GM12878 (cell line): ENCODE measurements around the gene PLD4. TPM values are rescaled to one million over a fixed set of nuclear protein-coding genes. Genes with fewer than 3 reads are reported as not detected.

ENCODE experiments used
- ATAC-seq: fragments of 200-7000 bp; cut with Tn5 transposase; 3 replicates; pipeline ENCODE4 v1.9.1; 2020; ENCODE audit warnings: mild to moderate bottlenecking, moderate library complexity
- BruUV-seq: library from RNA; stranded (reverse); fragments of 400-500 nt; replicated peaks from 2 replicates; lab custom pipeline; 2021; lab: Mats Ljungman, UMichigan
- CTCF ChIA-PET: fragments of 300-600 bp; sonication (Branson Sonifier 250); formaldehyde crosslinking; extraction: SDS; loops from one replicate; lab custom pipeline; 2021; ENCODE audit warnings: inconsistent platforms; lab: Yijun Ruan, JAX
- POLR2A ChIA-PET: fragments of 350-600 bp; formaldehyde crosslinking; extraction: SDS; loops from one replicate; lab custom pipeline; 2021; ENCODE audit warnings: inconsistent platforms; lab: Charles Lee
- RAD21 ChIA-PET: fragments of 300-600 bp; sonication (Branson Sonifier 250); formaldehyde crosslinking; loops from one replicate; lab custom pipeline; 2023; ENCODE audit warnings: antibody characterized with exemption; ENCODE audit not compliant: unreplicated experiment; lab: Charles Lee
- SMC1A ChIA-PET: fragments of 300-600 bp; sonication (Branson Sonifier 250); formaldehyde crosslinking; loops from one replicate; lab custom pipeline; 2023; ENCODE audit not compliant: unreplicated experiment, uncharacterized antibody; lab: Charles Lee
- DNase-seq: peaks from one replicate; pipeline ENCODE4 v3.0.0-alpha.2; 2011; ENCODE audit warnings: low read depth, low spot score
- FAIRE-seq: peaks from 3 replicates; lab custom pipeline; 2011; peaks lifted over from hg19 to GRCh38; lab: Jason Lieb, UNC
- H2AFZ ChIP-seq: 2 replicates; pipeline ENCODE4 v1.6.0; 2011; ENCODE audit warnings: low read depth, low read length, control low read depth; ENCODE audit not compliant: control insufficient read depth
- H3K27ac ChIP-seq: 2 replicates; pipeline ENCODE4 v1.5.1; 2011; ENCODE audit warnings: control low read depth; ENCODE audit not compliant: control insufficient read depth, insufficient read depth
- H3K27me3 ChIP-seq, 2 experiments: replicated peaks in 1 of 2; 2 replicates each; pipeline versions ENCODE4 v1.6.0 to v1.6.1; 2011; ENCODE audit warnings: low read length in 1 of 2; ENCODE audit not compliant: control insufficient read depth in 2 of 2, insufficient read depth in 2 of 2
- H3K36me3 ChIP-seq, 2 experiments: 2 replicates each; pipeline ENCODE4 v1.5.1; 2011; ENCODE audit warnings: low read length in 1 of 2; ENCODE audit not compliant: control insufficient read depth in 2 of 2, insufficient read depth in 2 of 2
- H3K4me1 ChIP-seq: 2 replicates; pipeline ENCODE4 v1.6.1; 2011; ENCODE audit warnings: mild to moderate bottlenecking, low read length, moderate library complexity, mixed read lengths; ENCODE audit not compliant: control insufficient read depth, insufficient read depth
- H3K4me2 ChIP-seq: 2 replicates; pipeline ENCODE4 v1.6.0; 2011; ENCODE audit warnings: control low read depth; ENCODE audit not compliant: control insufficient read depth, insufficient read depth
- H3K4me3 ChIP-seq: fragments of 200-600 bp; sonication (generic); 2 replicates; pipeline ENCODE4 v1.5.1; 2016
- H3K79me2 ChIP-seq: 2 replicates; pipeline ENCODE4 v1.6.0; 2011; ENCODE audit warnings: low read length; ENCODE audit not compliant: control insufficient read depth, insufficient read depth
- H3K9ac ChIP-seq: 2 replicates; pipeline ENCODE4 v1.8.0; 2011; ENCODE audit warnings: low read length, control low read depth, mixed read lengths; ENCODE audit not compliant: control insufficient read depth, insufficient read depth
- H3K9me3 ChIP-seq: replicated peaks from 3 replicates; pipeline ENCODE4 v1.5.1; 2011; ENCODE audit warnings: mild to moderate bottlenecking, low read length; ENCODE audit not compliant: control insufficient read depth, insufficient read depth
- H4K20me1 ChIP-seq: 2 replicates; pipeline ENCODE4 v1.6.0; 2011; ENCODE audit not compliant: control insufficient read depth, insufficient read depth
- BHLHE40 ChIP-seq, 2 experiments: fragments of 450-650 bp in 1 of 2; IDR thresholded peaks; 2 replicates each; pipeline ENCODE4 v1.6.1; 2011 to 2017; ENCODE audit warnings: low read depth in 2 of 2, borderline replicate concordance in 1 of 2, improper control_type of control experiment in 1 of 2, low read length in 1 of 2, mild to moderate bottlenecking in 1 of 2
- EP300 ChIP-seq, 2 experiments: fragments of 150-350 bp in 1 of 2; IDR thresholded peaks; 2 replicates each; pipeline ENCODE4 v1.6.1; 2011 to 2012; ENCODE audit warnings: low read depth in 2 of 2, low read length in 2 of 2, borderline replicate concordance in 1 of 2, improper control_type of control experiment in 1 of 2, inconsistent platforms in 1 of 2; ENCODE audit not compliant: control insufficient read depth in 1 of 2
- MEF2B ChIP-seq: fragments of 450-650 bp; IDR thresholded peaks from 2 replicates; pipeline ENCODE4 v1.6.1; 2018; ENCODE audit warnings: mild to moderate bottlenecking, moderate library complexity; ENCODE audit not compliant: partially characterized antibody, poor library complexity, severe bottlenecking
- NFXL1 ChIP-seq: fragments of 450-650 bp; IDR thresholded peaks from 2 replicates; pipeline ENCODE4 v1.6.1; 2017; ENCODE audit warnings: antibody characterized with exemption, mild to moderate bottlenecking, borderline replicate concordance
- PAX8 ChIP-seq: fragments of 450-650 bp; IDR thresholded peaks from 2 replicates; pipeline ENCODE4 v1.6.1; 2017; ENCODE audit warnings: mild to moderate bottlenecking, moderate library complexity
- POU2F2 ChIP-seq: IDR thresholded peaks from 3 replicates; pipeline ENCODE4 v1.6.1; 2011; ENCODE audit warnings: low read depth, mild to moderate bottlenecking, low read length, borderline replicate concordance
- RELA ChIP-seq: fragments of 450-650 bp; IDR thresholded peaks from 2 replicates; pipeline ENCODE4 v1.8.0; 2014; ENCODE audit warnings: borderline replicate concordance; ENCODE audit not compliant: partially characterized antibody
- TARDBP ChIP-seq: IDR thresholded peaks from 2 replicates; pipeline ENCODE4 v1.6.1; 2016; ENCODE audit warnings: borderline replicate concordance
- ZNF622 ChIP-seq: fragments of 450-650 bp; IDR thresholded peaks from 2 replicates; pipeline ENCODE4 v1.6.1; 2017; ENCODE audit warnings: mild to moderate bottlenecking, inconsistent platforms
- WGBS: methylation state at CpG from one replicate; pipeline ENCODE4 v1.1.6; 2016; ENCODE audit warnings: low lambda C conversion rate; ENCODE audit not compliant: insufficient replicate concordance, insufficient coverage; ENCODE audit errors: missing lambda C conversion rate; 5-methylcytosine and 5-hydroxymethylcytosine counted together
- in situ Hi-C: fragments of 300-500 bp; cut with MboI; formaldehyde crosslinking; loops from 9 replicates; pipeline ENCODE4 v1.14.3; 2018; ENCODE audit warnings: mixed read lengths
- intact Hi-C: fragments of 100-400 bp; cut with micrococcal nuclease; formaldehyde crosslinking; loops from one replicate; pipeline ENCODE4 v1.14.2; 2022; ENCODE audit not compliant: unreplicated experiment
- polyA plus RNA-seq, 11 experiments: library from polyadenylated mRNA; depleted of rRNA in 4 of 11; unstranded in 6 of 11; stranded (reverse) in 5 of 11; fragments of >200 nt; fragmentation: Nextera tagmentation in 4 of 11; fragmentation: Illumina TruSeq in 1 of 11; extraction: Ambion mirVana in 4 of 11; extraction: Trizol in 1 of 11; gene quantifications; 1 replicate in 1 of 11; 2 replicates in 10 of 11; pipeline versions ENCODE4 v1.2.1 to v1.2.3, GENCODE V29; 2011 to 2016; ENCODE audit warnings: inconsistent platforms in 2 of 11, missing spikeins in 2 of 11, low read depth in 1 of 11
- total RNA-seq, 4 experiments: library from RNA; depleted of rRNA in 3 of 4; stranded (reverse); fragments of >200 nt in 3 of 4; fragmentation: Illumina TruSeq in 1 of 4; extraction: Trizol in 1 of 4; gene quantifications; 2 replicates each; pipeline versions ENCODE4 v1.2.1 to v1.2.3, GENCODE V29; 2013 to 2021

Gene PLD4
- total and polyA plus RNA-seq, 10 of the 15 experiments (the other 5 are each of a cell fraction or from before 2014, with no cell fraction given): 0.20 to 57.7 (median 9.9) TPM

DNA sequence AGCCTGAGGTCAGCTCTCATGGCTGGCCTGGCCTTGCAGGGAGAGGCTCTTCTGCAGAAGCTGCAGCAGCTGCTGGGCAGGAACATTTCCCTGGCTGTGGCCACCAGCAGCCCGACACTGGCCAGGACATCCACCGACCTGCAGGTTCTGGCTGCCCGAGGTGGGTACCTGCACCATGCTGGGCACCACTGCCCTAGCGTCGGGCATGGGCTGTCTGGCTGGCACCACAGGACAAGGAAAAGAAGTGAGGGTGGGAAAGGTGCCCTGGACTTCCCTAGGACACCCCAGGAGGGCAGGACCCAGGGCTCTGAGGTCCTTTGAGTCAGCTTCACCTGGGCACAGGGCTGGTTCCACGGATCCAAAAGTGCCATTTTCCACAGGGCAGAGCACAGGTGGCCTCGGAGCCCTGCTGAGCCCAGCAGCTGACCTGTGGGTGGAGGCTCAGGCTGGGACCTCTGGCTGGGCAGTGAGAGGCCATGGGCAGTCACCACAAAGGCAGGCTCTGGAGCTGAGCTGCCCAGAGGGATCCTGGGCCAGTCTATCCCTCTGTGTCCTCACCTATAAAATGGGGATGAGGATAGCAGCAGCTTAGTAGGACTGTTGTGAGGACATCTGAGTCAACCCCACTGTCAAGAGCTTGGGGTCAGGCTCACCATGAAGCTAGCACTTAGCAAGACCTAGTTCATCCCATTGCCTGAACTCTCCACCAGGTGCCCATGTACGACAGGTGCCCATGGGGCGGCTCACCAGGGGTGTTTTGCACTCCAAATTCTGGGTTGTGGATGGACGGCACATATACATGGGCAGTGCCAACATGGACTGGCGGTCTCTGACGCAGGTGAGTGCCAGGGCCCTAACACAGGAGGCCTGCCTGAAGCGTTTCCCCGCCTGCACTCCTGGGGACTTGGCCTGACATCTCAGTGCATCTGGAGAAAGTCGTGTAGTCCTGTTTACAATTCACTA lies 4.9 kb downstream of the PLD4 start (continued):
- no peak for TF ChIP-seq RELA
- TF ChIP-seq PAX8: no peak
- no peak for TF ChIP-seq ZNF622

DNA sequence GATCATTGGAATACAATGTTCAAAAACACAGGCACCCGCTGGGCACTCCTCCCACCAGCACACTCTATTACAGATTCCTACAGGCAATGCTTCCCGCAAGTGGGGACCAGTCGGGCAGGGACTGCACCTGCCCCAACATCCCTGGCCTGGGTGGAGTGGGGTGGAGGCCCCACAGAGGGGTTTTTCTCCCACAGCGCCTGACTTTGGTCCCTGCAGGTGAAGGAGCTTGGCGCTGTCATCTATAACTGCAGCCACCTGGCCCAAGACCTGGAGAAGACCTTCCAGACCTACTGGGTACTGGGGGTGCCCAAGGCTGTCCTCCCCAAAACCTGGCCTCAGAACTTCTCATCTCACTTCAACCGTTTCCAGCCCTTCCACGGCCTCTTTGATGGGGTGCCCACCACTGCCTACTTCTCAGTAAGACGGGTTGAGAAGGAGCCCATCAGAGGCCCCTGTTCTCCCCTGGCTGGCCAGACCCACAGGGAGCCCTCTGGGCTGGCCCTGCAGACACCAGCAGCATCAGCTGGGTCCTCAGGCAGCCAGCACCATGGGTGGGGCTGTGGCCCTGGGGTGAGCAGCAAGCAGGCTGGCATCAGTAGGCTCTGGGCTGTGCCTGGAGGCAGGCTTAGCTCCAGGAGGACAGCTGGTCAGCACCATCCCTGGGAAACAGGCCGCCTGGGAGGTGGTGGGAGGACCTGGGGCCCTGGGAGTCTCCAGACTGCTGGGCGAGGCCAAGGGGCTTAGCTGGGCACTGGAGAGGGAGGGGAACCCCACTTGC lies 6.0 kb downstream of the PLD4 start:
- CTCF ChIA-PET: interaction anchor here (1.0 kb wide), 1 partner anchor 77 kb away, joined by 3 read pairs; no protein-coding TSS in a partner anchor
- no peak for DNase-seq
- H3K36me3 ChIP-seq: no peaks in the 10 kb centered on the region
- no peak overlapping the region for H3K27ac ChIP-seq
- H3K4me1 ChIP-seq: peaks cover 19% of the 10 kb centered on the region
- BruUV-seq: no TSS peak
- in situ Hi-C loops: no loop called here
- ATAC-seq: no peak
- H4K20me1 ChIP-seq: no peaks in the 10 kb centered on the region; the same call in 1 of the 2 replicates
- peaks cover 8 to 9% of the 10 kb centered on the region in 2 experiments for H3K27me3 ChIP-seq
- TF ChIP-seq POU2F2 (no peak), EP300 (IDR thresholded peaks at IDR 0.05; ENCODE audit: borderline replicate concordance in 1 of 2, control insufficient read depth in 1 of 2, low read depth in 2 of 2, low read length in 2 of 2) (no peak), MEF2B (no peak), TARDBP (no peak), NFXL1 (no peak), BHLHE40 (IDR thresholded peaks at IDR 0.05; ENCODE audit: borderline replicate concordance in 1 of 2, low read depth in 2 of 2, low read length in 1 of 2) (no peak)
- FAIRE-seq: no peak
- POLR2A ChIA-PET: no interaction called here
- H3K9me3 ChIP-seq: no peaks in the 10 kb centered on the region
- H3K4me3 ChIP-seq: no peak overlapping the region
- intact Hi-C loops: loop anchor here (5.0 kb wide), 1 partner anchor 33 kb away; no protein-coding TSS in a partner anchor
- SMC1A ChIA-PET: no interaction called here
- no peak overlapping the region for H2AFZ ChIP-seq
- no peak overlapping the region for H3K4me2 ChIP-seq
- WGBS: 69% methylated on average over 10 of the region's 10 CpGs
- RAD21 ChIA-PET: no interaction called here
- H3K9ac ChIP-seq: no peak overlapping the region
- H3K79me2 ChIP-seq: 0 out of 2 replicates have a peak, but pooled peaks cover 2% of the 10 kb centered on the region
